ENCODE measurements around the gene LMNB1.

DNA sequence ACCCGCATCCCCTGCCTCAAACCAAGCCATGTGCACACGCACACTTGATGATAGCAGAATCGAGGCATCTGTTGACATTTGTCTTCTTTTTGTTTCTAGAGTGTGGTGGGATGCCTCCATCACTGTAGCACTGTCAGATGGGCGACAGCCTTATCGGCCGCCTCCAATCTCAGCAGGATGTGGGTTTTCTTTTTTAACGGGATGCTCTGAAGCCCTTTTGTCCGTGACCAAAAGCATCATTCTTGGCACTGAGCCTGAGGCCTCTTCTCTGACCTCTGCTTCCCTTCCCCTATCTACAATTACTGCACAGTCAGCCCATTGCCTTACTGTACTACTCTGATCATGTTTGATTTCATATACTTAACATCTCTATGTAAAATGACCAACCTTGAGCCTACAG is 78.3 kb downstream of the LMNB1 start:
- TF ChIP-seq, protein P1, sequence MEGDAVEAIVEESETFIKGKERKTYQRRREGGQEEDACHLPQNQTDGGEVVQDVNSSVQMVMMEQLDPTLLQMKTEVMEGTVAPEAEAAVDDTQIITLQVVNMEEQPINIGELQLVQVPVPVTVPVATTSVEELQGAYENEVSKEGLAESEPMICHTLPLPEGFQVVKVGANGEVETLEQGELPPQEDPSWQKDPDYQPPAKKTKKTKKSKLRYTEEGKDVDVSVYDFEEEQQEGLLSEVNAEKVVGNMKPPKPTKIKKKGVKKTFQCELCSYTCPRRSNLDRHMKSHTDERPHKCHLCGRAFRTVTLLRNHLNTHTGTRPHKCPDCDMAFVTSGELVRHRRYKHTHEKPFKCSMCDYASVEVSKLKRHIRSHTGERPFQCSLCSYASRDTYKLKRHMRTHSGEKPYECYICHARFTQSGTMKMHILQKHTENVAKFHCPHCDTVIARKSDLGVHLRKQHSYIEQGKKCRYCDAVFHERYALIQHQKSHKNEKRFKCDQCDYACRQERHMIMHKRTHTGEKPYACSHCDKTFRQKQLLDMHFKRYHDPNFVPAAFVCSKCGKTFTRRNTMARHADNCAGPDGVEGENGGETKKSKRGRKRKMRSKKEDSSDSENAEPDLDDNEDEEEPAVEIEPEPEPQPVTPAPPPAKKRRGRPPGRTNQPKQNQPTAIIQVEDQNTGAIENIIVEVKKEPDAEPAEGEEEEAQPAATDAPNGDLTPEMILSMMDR (conservative IDR thresholded peaks at IDR 0.05; ENCODE audit: low read depth, low read length) = no peak
- no peak for TF ChIP-seq EZH2 (IDR thresholded peaks at IDR 0.05; ENCODE audit: low read length, unreplicated experiment)
